Lung (tissue), 16 donors: ENCODE data around the gene DEFB128. TPM values are rescaled to one million over a fixed set of nuclear protein-coding genes. Genes with fewer than 3 reads are reported as not detected.
A peak's percentile ranks its signal among the peaks of the same experiment; 100 is the strongest.

Source experiments
- ATAC-seq: fragments of 200-7000 bp; cut with Tn5 transposase; one replicate; pipeline ENCODE4 v1.9.1; 2020; ENCODE audit warnings: moderate number of reproducible peaks; ENCODE audit not compliant: insufficient read depth, low FRiP score
- DNase-seq, 3 donors: peaks; one replicate each; pipeline ENCODE4 v3.0.0-alpha.2; 2013 to 2017
- H3K27ac ChIP-seq, 2 donors: one replicate each; pipeline ENCODE4 v1.5.1; 2013; ENCODE audit warnings: mild to moderate bottlenecking in 2 of 2, moderate library complexity in 2 of 2, control low read depth in 1 of 2, inconsistent platforms in 1 of 2, low read depth in 1 of 2, low read length in 1 of 2
- H3K27me3 ChIP-seq, 3 donors: one replicate each; pipeline ENCODE4 v1.5.1; 2013; ENCODE audit warnings: low read length in 2 of 3; ENCODE audit not compliant: control insufficient read depth in 3 of 3, insufficient read depth in 3 of 3
- H3K36me3 ChIP-seq, 4 donors: one replicate each; pipeline ENCODE4 v1.5.1; 2013; ENCODE audit warnings: low read length in 4 of 4, mild to moderate bottlenecking in 1 of 4, moderate library complexity in 1 of 4; ENCODE audit not compliant: control insufficient read depth in 4 of 4, insufficient read depth in 4 of 4
- H3K4me1 ChIP-seq, 5 donors: one replicate each; pipeline ENCODE4 v1.5.1; 2013; ENCODE audit warnings: low read length in 5 of 5, mild to moderate bottlenecking in 2 of 5, moderate library complexity in 1 of 5; ENCODE audit not compliant: control insufficient read depth in 5 of 5, insufficient read depth in 5 of 5
- H3K4me3 ChIP-seq: one replicate; pipeline ENCODE4 v1.5.1; 2013; ENCODE audit warnings: mild to moderate bottlenecking, control low read depth, moderate library complexity
- H3K9ac ChIP-seq, 2 donors: one replicate each; pipeline ENCODE4 v1.5.1; 2013; ENCODE audit warnings: low read length in 2 of 2, control low read depth in 1 of 2; ENCODE audit not compliant: insufficient read depth in 1 of 2
- H3K9me3 ChIP-seq, 4 donors: one replicate each; pipeline ENCODE4 v1.5.1; 2013; ENCODE audit warnings: low read length in 3 of 4, mild to moderate bottlenecking in 1 of 4, moderate library complexity in 1 of 4; ENCODE audit not compliant: control insufficient read depth in 4 of 4, insufficient read depth in 3 of 4
- CTCF ChIP-seq: IDR thresholded peaks from 2 replicates; pipeline ENCODE4 v1.5.1; 2012; ENCODE audit warnings: mild to moderate bottlenecking; ENCODE audit errors: control extremely low read depth, extremely low read depth
- WGBS, 2 donors: extraction: QIAGEN DNeasy Blood & Tissue Kit; methylation state at CpG; one replicate each; pipeline ENCODE4 v1.1.7; 2013; 5-methylcytosine and 5-hydroxymethylcytosine counted together
- long read RNA-seq, 5 donors: transcript quantifications; one replicate each; lab custom pipeline, GENCODE V29; 2026
- polyA plus RNA-seq, 2 donors: library from polyadenylated mRNA; stranded (reverse); fragments of 200-250 nt; gene quantifications; one replicate each; pipeline ENCODE4 v1.2.1, GENCODE V29; 2013
- total RNA-seq, 2 donors: library from RNA; depleted of rRNA in 1 of 2; stranded (reverse); fragments of >200 nt in 1 of 2; gene quantifications; one replicate each; pipeline ENCODE4 v1.2.1, GENCODE V29; 2014 to 2021
- donor health status: control.
- donor health status: control.
- donor health status: Bipolar disorder and iron deficiency.
- donor health status: healthy.
- donor health status: DM: yes; HTN: yes; CAD: no.

DEFB128 gene
- total RNA-seq, result not detected
- not detected for polyA plus RNA-seq
- long read RNA-seq, donor 1, result 0 reads
- long read RNA-seq, donor 2, result 0 reads
- long read RNA-seq, donor 3, result 0 reads
- long read RNA-seq, donor 4, result 0 reads
- long read RNA-seq, donor 5, result 0 reads

- ATAC-seq, result no peak
- 58 to 70% methylated on average over 7 of the region's 7 CpGs for whole genome bisulfite sequencing, 2 donors
- H3K27ac ChIP-seq, result no peak within 1 kb of the TSS
- H3K36me3 ChIP-seq, result no peaks in the 10 kb centered on the region
- no peaks in the 10 kb centered on the region for H3K9me3 ChIP-seq
- no peaks in the 10 kb centered on the region for H3K4me1 ChIP-seq
- no peak for TF ChIP-seq CTCF
- H3K4me3 ChIP-seq, result no peak within 1 kb of the TSS
- no peak within 1 kb of the TSS for H3K9ac ChIP-seq
- peaks cover 0 to 6% (median 0%) of the 10 kb centered on the region in 3 donors for H3K27me3 ChIP-seq
- no peak for DNase-seq
Observed at GRCh38 chr20:189611-190010, at the start of gene DEFB128. TSS of gene DEFB128 (minus strand) at chr20:189711. CDS start at chr20:189623, 88 bp downstream.

GRCh38 chr20:237929-238328, 48.4 kb upstream of the DEFB128 start:
- H3K9ac ChIP-seq, result no peak overlapping the region
- no peak overlapping the region for H3K27ac ChIP-seq
- WGBS, 2 donors, result 31 to 49% methylated on average over 3 of the region's 3 CpGs
- H3K27me3 ChIP-seq, result peaks cover 0 to 7% (median 0%) of the 10 kb centered on the region in 3 donors
- H3K9me3 ChIP-seq, result no peaks in the 10 kb centered on the region
- ATAC-seq, result peak; percentile 66
- no peak for TF ChIP-seq CTCF
- no peaks in the 10 kb centered on the region for H3K36me3 ChIP-seq
- DNase-seq, result peak in 1 of 3 donors; percentile 15
- no peak overlapping the region for H3K4me3 ChIP-seq
- H3K4me1 ChIP-seq, result peaks cover 0 to 13% (median 2%) of the 10 kb centered on the region in 5 donors

DNA sequence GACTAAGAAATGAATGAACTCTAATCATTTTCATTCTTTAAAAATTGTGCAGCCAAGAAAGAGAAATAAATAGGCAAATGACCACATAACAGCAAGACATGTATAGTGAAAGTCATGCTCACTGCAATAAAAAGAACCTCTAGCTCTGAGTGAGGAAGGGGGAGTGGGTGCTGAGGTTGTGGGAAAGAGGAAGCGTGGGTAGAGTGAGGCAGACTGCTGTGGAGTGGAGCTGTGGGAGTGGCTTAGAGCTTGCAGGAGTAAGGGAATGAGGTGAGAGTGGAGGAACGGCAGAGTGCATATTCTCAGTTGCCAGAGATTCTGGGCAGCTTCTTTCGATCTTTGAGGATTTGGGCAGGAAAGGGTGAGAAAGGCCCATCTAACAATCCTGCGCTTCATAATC, 48.0 kb upstream of the DEFB128 start:
- H3K9ac ChIP-seq, result no peak overlapping the region
- DNase-seq, result peak; percentile 61 to 81 (median 62)

More for the DNA sequence above, 48.0 kb upstream of the DEFB128 start:
- 26 to 37% methylated on average over 4 of the region's 4 CpGs for WGBS, 2 donors
- no peak for TF ChIP-seq CTCF
- peaks cover 0 to 7% (median 0%) of the 10 kb centered on the region in 3 donors for H3K27me3 ChIP-seq
- no peak overlapping the region for H3K4me3 ChIP-seq
- H3K9me3 ChIP-seq, result no peaks in the 10 kb centered on the region
- ATAC-seq, result peak; percentile 62
- peaks cover 0 to 13% (median 2%) of the 10 kb centered on the region in 5 donors for H3K4me1 ChIP-seq
- H3K36me3 ChIP-seq, result no peaks in the 10 kb centered on the region
- no peak overlapping the region for H3K27ac ChIP-seq
